Fibroblast of lung (primary cell): Measurements from ENCODE around the gene MYH3. TPM values are rescaled to one million over a fixed set of nuclear protein-coding genes. Genes with fewer than 3 reads are reported as not detected.
A peak's percentile ranks its signal among the peaks of the same experiment; 100 is the strongest.

ENCODE experiments used
- DNase-seq, 2 donors: peaks; one replicate each; pipeline versions ENCODE4 v3.0.0 to v3.0.0-alpha.2; 2010; ENCODE audit warnings: low read depth in 2 of 2
- H2AFZ ChIP-seq: 2 replicates; pipeline ENCODE4 v1.5.1; 2012; ENCODE audit warnings: low read length, control low read depth, inconsistent platforms
- H3K27ac ChIP-seq: 2 replicates; pipeline ENCODE4 v1.5.1; 2011; ENCODE audit warnings: low read length, control low read depth; ENCODE audit not compliant: insufficient read depth
- H3K27me3 ChIP-seq: 2 replicates; pipeline ENCODE4 v1.5.1; 2011; ENCODE audit warnings: mild to moderate bottlenecking, low read length; ENCODE audit not compliant: control insufficient read depth, insufficient read depth
- H3K36me3 ChIP-seq: 2 replicates; pipeline ENCODE4 v1.5.1; 2011; ENCODE audit warnings: low read length; ENCODE audit not compliant: control insufficient read depth, insufficient read depth
- H3K4me1 ChIP-seq: 2 replicates; pipeline ENCODE4 v1.5.1; 2011; ENCODE audit warnings: low read length; ENCODE audit not compliant: control insufficient read depth, insufficient read depth; ENCODE audit errors: extremely low read depth
- H3K4me2 ChIP-seq: 2 replicates; pipeline ENCODE4 v1.5.1; 2011; ENCODE audit warnings: low read length, control low read depth; ENCODE audit not compliant: insufficient read depth; ENCODE audit errors: extremely low read depth
- H3K4me3 ChIP-seq, 4 experiments: fragments of 200-600 bp in 1 of 4; sonication (generic) in 1 of 4; replicated peaks in 1 of 4; 2 replicates each; pipeline ENCODE4 v1.5.1; 2011 to 2016; ENCODE audit warnings: low read length in 4 of 4, low read depth in 3 of 4, mild to moderate bottlenecking in 3 of 4, control low read depth in 2 of 4, inconsistent platforms in 1 of 4, mixed read lengths in 1 of 4; ENCODE audit not compliant: insufficient read depth in 1 of 4; ENCODE audit errors: control extremely low read depth in 1 of 4
- H3K79me2 ChIP-seq: 2 replicates; pipeline ENCODE4 v1.5.1; 2012; ENCODE audit warnings: mild to moderate bottlenecking, low read length, inconsistent platforms; ENCODE audit not compliant: control insufficient read depth, insufficient read depth
- H3K9ac ChIP-seq: 2 replicates; pipeline ENCODE4 v1.5.1; 2011; ENCODE audit warnings: mild to moderate bottlenecking, low read length, control low read depth; ENCODE audit not compliant: insufficient read depth
- H3K9me3 ChIP-seq: 2 replicates; pipeline ENCODE4 v1.5.1; 2012; ENCODE audit warnings: low read depth, low read length; ENCODE audit not compliant: control insufficient read depth, insufficient read depth
- H4K20me1 ChIP-seq: 2 replicates; pipeline ENCODE4 v1.5.1; 2011; ENCODE audit warnings: low read length; ENCODE audit not compliant: control insufficient read depth, insufficient read depth; ENCODE audit errors: extremely low read depth
- EZH2 ChIP-seq: IDR thresholded peaks from 2 replicates; pipeline ENCODE4 v1.5.1; 2012; ENCODE audit warnings: low read length, control low read depth, mild to moderate bottlenecking; ENCODE audit errors: missing control alignments
- polyA plus RNA-seq, 2 donors: library from polyadenylated mRNA; depleted of rRNA in 1 of 2; stranded (reverse) in 1 of 2; unstranded in 1 of 2; fragments of >200 nt; gene quantifications; 2 replicates each; pipeline ENCODE4 v1.2.1, GENCODE V29; 2011 to 2012; ENCODE audit warnings: missing spikeins in 1 of 2
- total RNA-seq: library from RNA; depleted of rRNA; stranded (reverse); fragments of >200 nt; gene quantifications from 2 replicates; pipeline ENCODE4 v1.2.1, GENCODE V29; 2014
- TF ChIP-seq, protein P1 (sequence below), 2 donors: IDR thresholded peaks in 1 of 2; conservative IDR thresholded peaks in 1 of 2; 1 replicate in 1 of 2; 2 replicates in 1 of 2; pipeline ENCODE4 v1.5.1; 2011 to 2012; ENCODE audit warnings: low read length in 2 of 2, control low read depth in 1 of 2, inconsistent platforms in 1 of 2, low read depth in 1 of 2, mild to moderate bottlenecking in 1 of 2

Gene MYH3
- total and polyA plus RNA-seq, 2 donors (not counting 1 experiment from before 2014, with no cell fraction given) = 0.25 to 0.50 TPM

DNA sequence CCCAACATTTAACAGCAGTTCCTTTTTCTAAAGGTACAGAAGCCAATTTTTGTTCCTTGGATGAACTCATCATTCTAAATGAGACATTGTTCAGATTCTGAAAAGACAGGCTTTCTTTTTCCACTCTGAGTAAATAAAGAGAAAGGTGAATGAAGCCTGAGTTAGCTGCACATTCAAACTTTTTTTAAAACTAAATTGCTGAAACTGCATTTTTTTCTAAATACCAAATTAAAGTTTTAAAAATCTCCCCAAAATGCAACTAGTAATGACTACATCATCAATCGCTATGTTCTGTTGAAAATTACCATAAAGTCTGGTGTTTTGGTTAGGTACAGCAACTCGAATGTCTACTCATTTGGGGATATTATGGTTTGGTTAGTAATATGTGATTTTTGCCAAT, 30.4 kb upstream of the MYH3 start:
- Histone ChIP-seq H3K4me3 (no peak overlapping the region), H3K4me1 (no peaks in the 10 kb centered on the region), H2AFZ (no peak overlapping the region), H3K4me2 (no peak overlapping the region), H3K79me2 (peaks cover 4% of the 10 kb centered on the region), H3K27ac (no peak overlapping the region), H3K9ac (no peak overlapping the region), H4K20me1 (no peaks in the 10 kb centered on the region), H3K27me3 (no peaks in the 10 kb centered on the region), H3K9me3 (no peaks in the 10 kb centered on the region), H3K36me3 (peaks cover 4% of the 10 kb centered on the region)
- TF ChIP-seq, protein P1, sequence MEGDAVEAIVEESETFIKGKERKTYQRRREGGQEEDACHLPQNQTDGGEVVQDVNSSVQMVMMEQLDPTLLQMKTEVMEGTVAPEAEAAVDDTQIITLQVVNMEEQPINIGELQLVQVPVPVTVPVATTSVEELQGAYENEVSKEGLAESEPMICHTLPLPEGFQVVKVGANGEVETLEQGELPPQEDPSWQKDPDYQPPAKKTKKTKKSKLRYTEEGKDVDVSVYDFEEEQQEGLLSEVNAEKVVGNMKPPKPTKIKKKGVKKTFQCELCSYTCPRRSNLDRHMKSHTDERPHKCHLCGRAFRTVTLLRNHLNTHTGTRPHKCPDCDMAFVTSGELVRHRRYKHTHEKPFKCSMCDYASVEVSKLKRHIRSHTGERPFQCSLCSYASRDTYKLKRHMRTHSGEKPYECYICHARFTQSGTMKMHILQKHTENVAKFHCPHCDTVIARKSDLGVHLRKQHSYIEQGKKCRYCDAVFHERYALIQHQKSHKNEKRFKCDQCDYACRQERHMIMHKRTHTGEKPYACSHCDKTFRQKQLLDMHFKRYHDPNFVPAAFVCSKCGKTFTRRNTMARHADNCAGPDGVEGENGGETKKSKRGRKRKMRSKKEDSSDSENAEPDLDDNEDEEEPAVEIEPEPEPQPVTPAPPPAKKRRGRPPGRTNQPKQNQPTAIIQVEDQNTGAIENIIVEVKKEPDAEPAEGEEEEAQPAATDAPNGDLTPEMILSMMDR (conservative IDR thresholded peaks at IDR 0.05 in 1 of 2, IDR thresholded peaks at IDR 0.05 in 1 of 2; ENCODE audit: low read depth in 1 of 2, low read length in 2 of 2) = no peak
- TF ChIP-seq EZH2 = no peak
- DNase-seq = no peak

DNA sequence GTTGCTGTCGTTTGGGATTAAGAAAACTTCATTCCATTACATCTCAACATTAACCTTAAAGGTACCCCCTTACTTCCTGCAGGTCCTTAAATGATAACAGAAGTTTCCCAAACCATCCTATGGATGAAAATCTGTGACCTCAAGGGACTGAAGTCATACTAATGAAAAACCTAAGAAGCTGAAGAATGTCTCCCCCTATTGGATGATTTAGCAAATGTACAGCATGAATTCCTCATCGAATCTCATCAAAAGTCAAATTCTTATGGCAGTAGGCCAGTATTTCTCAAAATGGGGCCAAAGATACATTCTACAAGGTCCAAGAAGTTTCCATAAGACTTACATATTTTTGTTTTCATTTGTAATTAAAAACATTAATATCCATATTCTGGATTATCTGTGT, 26.7 kb upstream of the MYH3 start:
- no peak for TF ChIP-seq EZH2
- TF ChIP-seq, protein P1 (conservative IDR thresholded peaks at IDR 0.05 in 1 of 2, IDR thresholded peaks at IDR 0.05 in 1 of 2; ENCODE audit: low read depth in 1 of 2, low read length in 2 of 2) = peak; percentile 23 to 48
- H3K9me3 ChIP-seq = no peaks in the 10 kb centered on the region
- H2AFZ ChIP-seq = no peak overlapping the region
- no peak overlapping the region for H3K4me2 ChIP-seq
- H3K4me3 ChIP-seq = no peak overlapping the region
- H3K9ac ChIP-seq = no peak overlapping the region
- no peaks in the 10 kb centered on the region for H3K4me1 ChIP-seq
- H3K27me3 ChIP-seq = no peaks in the 10 kb centered on the region
- H3K27ac ChIP-seq = no peak overlapping the region
- peaks cover 6% of the 10 kb centered on the region for H3K36me3 ChIP-seq
- peak; percentile 26 to 51 for DNase-seq
- no peaks in the 10 kb centered on the region for H3K79me2 ChIP-seq
- H4K20me1 ChIP-seq = no peaks in the 10 kb centered on the region

DNA sequence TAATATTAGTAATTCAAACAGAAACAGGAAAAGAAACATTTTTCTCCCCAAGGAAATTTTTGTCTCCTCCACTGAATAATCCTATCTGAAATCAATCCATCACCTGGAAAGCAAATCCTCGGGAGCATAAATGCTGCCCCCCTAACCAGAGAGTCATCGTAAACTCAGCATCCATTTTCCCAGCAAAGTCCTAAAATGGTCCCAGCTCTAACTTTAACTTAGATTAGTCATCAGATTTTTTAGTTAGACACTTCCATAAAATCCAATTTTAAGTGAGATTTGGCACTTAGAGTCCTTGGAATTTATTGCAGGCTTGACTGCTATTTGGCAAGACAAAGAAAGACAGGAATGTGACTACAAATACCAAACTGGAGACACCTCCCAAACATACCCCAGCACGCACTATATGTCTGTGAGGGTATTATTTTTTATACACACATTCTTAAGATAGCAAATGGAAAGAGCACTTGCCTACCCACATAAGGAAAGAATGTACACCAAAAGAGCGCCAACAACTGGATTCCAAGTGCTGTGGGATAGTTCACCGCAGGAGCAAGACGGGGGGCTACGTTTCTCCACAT, 24.8 kb upstream of the MYH3 start:
- no peaks in the 10 kb centered on the region for H3K4me1 ChIP-seq
- no peaks in the 10 kb centered on the region for H3K9me3 ChIP-seq
- H2AFZ ChIP-seq = no peak overlapping the region
- H3K4me3 ChIP-seq = no peak overlapping the region
- no peaks in the 10 kb centered on the region for H3K27me3 ChIP-seq
- no peak overlapping the region for H3K27ac ChIP-seq
- H3K79me2 ChIP-seq = no peaks in the 10 kb centered on the region
- TF ChIP-seq, protein P1 (conservative IDR thresholded peaks at IDR 0.05 in 1 of 2, IDR thresholded peaks at IDR 0.05 in 1 of 2; ENCODE audit: low read depth in 1 of 2, low read length in 2 of 2) = no peak
- no peak for TF ChIP-seq EZH2
- no peaks in the 10 kb centered on the region for H4K20me1 ChIP-seq
- H3K9ac ChIP-seq = no peak overlapping the region
- DNase-seq = peak; percentile 15 to 93
- no peak overlapping the region for H3K4me2 ChIP-seq
- H3K36me3 ChIP-seq = peaks cover 7% of the 10 kb centered on the region
